HG03558 (cell line): Measurements from ENCODE around the gene THADA.

Source experiments
- ATAC-seq: cut with Tn5 transposase; IDR thresholded peaks from one replicate; pipeline ENCODE4 v1.9.1; 2021; ENCODE audit warnings: moderate number of reproducible peaks; ENCODE audit not compliant: unreplicated experiment; ENCODE audit errors: extremely low read depth

Gene THADA

GRCh38 chr2:43343573-43344304 is 252.1 kb downstream of the THADA start:
- no peak for ATAC-seq

- ATAC-seq = no peak
Observed at GRCh38 chr2:43341959-43342757, 253.7 kb downstream of the THADA start.

- no peak for ATAC-seq
Observed at GRCh38 chr2:43340945-43341356, 254.9 kb downstream of the THADA start.

GRCh38 chr2:43340066-43340465 is 255.8 kb downstream of the THADA start:
- no peak for ATAC-seq

GRCh38 chr2:43333656-43334144 is 262.1 kb downstream of the THADA start:
- no peak for ATAC-seq

- no peak for ATAC-seq
Observed at GRCh38 chr2:43333101-43333655, 262.7 kb downstream of the THADA start.

- ATAC-seq = no peak
Observed at GRCh38 chr2:43332653-43333052, 263.2 kb downstream of the THADA start.

- no peak for ATAC-seq
Observed at GRCh38 chr2:43331422-43331821, 264.4 kb downstream of the THADA start.

- ATAC-seq = no peak
Observed at GRCh38 chr2:43329637-43330036, 266.2 kb downstream of the THADA start.

- no peak for ATAC-seq
Observed at GRCh38 chr2:43328832-43329231, 267.0 kb downstream of the THADA start.

GRCh38 chr2:43328133-43328532 is 267.7 kb downstream of the THADA start:
- no peak for ATAC-seq

- no peak for ATAC-seq
Observed at GRCh38 chr2:43327119-43327518, 268.7 kb downstream of the THADA start.

- ATAC-seq = no peak
Observed at GRCh38 chr2:43326101-43326825, 269.6 kb downstream of the THADA start.

GRCh38 chr2:43325107-43325811 is 270.6 kb downstream of the THADA start:
- no peak for ATAC-seq

- no peak for ATAC-seq
Observed at GRCh38 chr2:43324259-43325106, 271.4 kb downstream of the THADA start.

- ATAC-seq = no peak
Observed at GRCh38 chr2:43323857-43324256, 272.0 kb downstream of the THADA start.

GRCh38 chr2:43321446-43321845 is 274.4 kb downstream of the THADA start:
- no peak for ATAC-seq

- no peak for ATAC-seq
Observed at GRCh38 chr2:43319541-43319940, 276.3 kb downstream of the THADA start.

- no peak for ATAC-seq
Observed at GRCh38 chr2:43318791-43319190, 277.0 kb downstream of the THADA start.
